GM12864 (cell line): ENCODE measurements around the gene KBTBD3.

ENCODE experiments used
- DNase-seq: peaks from one replicate; pipeline ENCODE4 v3.0.0-alpha.2; 2011; ENCODE audit warnings: low read depth
- H3K4me3 ChIP-seq: 2 replicates; pipeline ENCODE4 v1.5.1; 2011; ENCODE audit warnings: mild to moderate bottlenecking, low read depth, low read length, control low read depth
- CTCF ChIP-seq: IDR thresholded peaks from 2 replicates; pipeline ENCODE4 v1.5.1; 2011; ENCODE audit warnings: low read depth, mild to moderate bottlenecking, moderate library complexity, low read length, control low read depth, inconsistent platforms; ENCODE audit errors: missing control alignments

KBTBD3 gene

DNA sequence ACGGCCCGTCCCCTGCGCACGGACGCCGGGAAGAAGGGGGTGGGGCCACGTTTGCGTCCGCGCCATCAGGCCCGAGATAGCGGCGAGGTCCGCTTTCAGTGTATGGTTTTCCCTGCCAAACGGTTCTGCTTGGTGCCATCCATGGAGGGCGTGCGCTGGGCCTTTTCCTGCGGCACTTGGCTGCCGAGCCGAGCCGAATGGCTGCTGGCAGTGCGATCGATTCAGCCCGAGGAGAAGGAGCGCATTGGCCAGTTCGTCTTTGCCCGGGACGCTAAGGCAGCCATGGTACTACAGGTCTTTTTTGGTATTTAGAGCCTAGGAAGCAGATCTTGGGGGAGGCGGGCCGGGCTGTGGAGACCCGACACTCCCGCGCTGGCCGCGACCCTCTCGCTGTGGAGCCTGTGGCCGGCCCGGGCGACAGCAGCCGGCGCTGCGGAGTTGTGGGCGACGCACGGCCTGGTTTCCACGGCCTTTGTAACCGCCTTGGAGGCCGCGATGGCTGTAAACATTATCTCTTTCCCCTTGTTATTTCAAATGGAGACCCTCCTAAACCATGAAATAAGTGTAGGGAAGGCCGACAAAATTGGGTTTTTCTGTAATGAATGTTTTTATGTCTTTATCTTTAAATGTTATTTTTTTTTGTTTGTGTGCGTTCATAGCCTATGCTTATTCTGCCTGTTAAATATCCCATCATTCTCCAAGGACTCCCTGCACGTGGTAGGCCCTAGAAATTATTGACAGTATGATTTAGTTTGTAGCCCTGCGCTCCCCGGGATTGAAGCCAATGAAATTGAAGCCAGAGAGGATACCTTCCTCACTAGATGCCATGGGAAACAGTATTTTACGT is 685 bp upstream of the KBTBD3 start, which contains the start of gene AASDHPPT:
TSS of gene AASDHPPT (plus strand) at position 54 of the 847 bp plus-strand sequence. CDS start at position 103, 49 bp downstream.
- peak within 1 kb of the TSS; percentile 85 for H3K4me3 ChIP-seq
- TF ChIP-seq CTCF, result peak; percentile 5
- no peak for DNase-seq

DNA sequence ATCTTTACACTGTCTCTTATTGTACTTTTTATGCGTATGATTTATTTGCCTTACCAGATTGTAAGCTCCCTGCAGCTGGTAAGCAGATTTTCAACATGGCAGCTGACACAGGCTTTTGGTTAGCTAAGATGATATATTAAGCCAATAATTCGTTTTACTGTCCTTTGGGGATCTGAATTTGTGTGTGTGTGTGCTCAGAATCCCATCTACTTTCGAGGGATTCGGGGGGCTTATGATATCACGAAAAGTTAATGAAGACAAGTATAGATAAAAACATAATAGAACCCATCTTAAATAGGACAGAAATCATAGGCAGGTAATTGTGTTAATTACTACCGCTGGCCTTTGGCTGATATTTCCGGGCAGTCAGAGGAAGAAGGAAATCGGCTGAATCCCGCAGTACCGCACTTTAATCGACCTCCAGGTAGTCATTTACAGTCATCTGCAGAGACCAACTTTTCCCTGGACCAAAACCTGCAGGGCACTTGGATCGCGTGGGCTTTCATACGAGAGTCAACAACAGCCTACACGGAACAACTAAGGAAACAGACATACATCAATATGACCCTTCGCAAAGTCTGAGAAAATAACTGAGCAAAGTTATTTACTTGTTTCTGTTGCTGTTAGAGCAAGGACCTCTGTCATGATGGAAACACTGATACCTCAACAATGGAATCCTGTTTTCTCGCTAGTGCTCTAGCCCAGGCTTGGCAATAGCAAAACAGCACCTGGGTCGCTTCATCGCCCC is 802 bp downstream of the KBTBD3 start:
- DNase-seq, result no peak
- no peak for TF ChIP-seq CTCF
- H3K4me3 ChIP-seq, result peak overlapping the region; percentile 79

GRCh38 chr11:106072804-106073203 is 4.3 kb downstream of the KBTBD3 start:
- TF ChIP-seq CTCF, result no peak

GRCh38 chr11:106070606-106071005 is 6.5 kb downstream of the KBTBD3 start:
- H3K4me3 ChIP-seq, result no peak overlapping the region
- no peak for DNase-seq
- TF ChIP-seq CTCF, result no peak

More at GRCh38 chr11:106072804-106073203, 4.3 kb downstream of the KBTBD3 start:
- DNase-seq, result no peak
- no peak overlapping the region for H3K4me3 ChIP-seq

DNA sequence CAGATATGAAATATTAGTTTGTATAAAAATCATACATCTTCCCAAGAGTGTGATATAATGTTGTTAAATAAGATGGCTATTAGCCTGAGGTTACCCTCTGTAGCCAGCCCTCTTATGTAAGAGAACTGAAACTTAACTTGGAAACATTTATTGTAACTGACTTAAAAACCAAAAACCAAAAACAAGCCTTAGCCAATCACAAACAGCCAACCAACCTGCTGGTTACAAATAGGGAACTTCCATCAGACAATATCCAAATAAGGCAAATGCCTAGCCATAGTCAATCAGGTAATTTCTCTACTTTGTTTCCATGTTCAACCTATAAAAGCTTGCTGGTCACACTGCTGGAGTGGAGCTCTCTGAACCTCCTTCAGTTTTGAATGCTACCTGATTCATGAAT is 14.1 kb downstream of the KBTBD3 start:
- H3K4me3 ChIP-seq, result no peak overlapping the region
- TF ChIP-seq CTCF, result no peak
- no peak for DNase-seq

GRCh38 chr11:106061954-106062949 is 14.9 kb downstream of the KBTBD3 start:
- no peak for TF ChIP-seq CTCF

More at GRCh38 chr11:106061954-106062949, 14.9 kb downstream of the KBTBD3 start:
- DNase-seq, result no peak
- no peak overlapping the region for H3K4me3 ChIP-seq
